GM12878 (cell line): ENCODE results near the gene GPR146. TPM values are rescaled to one million over a fixed set of nuclear protein-coding genes. Genes with fewer than 3 reads are reported as not detected.

Experiments used
- ATAC-seq: fragments of 200-7000 bp; cut with Tn5 transposase; 3 replicates; pipeline ENCODE4 v1.9.1; 2020; ENCODE audit warnings: mild to moderate bottlenecking, moderate library complexity
- BruUV-seq: library from RNA; stranded (reverse); fragments of 400-500 nt; replicated peaks from 2 replicates; lab custom pipeline; 2021; lab: Mats Ljungman, UMichigan
- CTCF ChIA-PET: fragments of 300-600 bp; sonication (Branson Sonifier 250); formaldehyde crosslinking; extraction: SDS; loops from one replicate; lab custom pipeline; 2021; ENCODE audit warnings: inconsistent platforms; lab: Yijun Ruan, JAX
- POLR2A ChIA-PET: fragments of 350-600 bp; formaldehyde crosslinking; extraction: SDS; loops from one replicate; lab custom pipeline; 2021; ENCODE audit warnings: inconsistent platforms; lab: Charles Lee
- RAD21 ChIA-PET: fragments of 300-600 bp; sonication (Branson Sonifier 250); formaldehyde crosslinking; loops from one replicate; lab custom pipeline; 2023; ENCODE audit warnings: antibody characterized with exemption; ENCODE audit not compliant: unreplicated experiment; lab: Charles Lee
- SMC1A ChIA-PET: fragments of 300-600 bp; sonication (Branson Sonifier 250); formaldehyde crosslinking; loops from one replicate; lab custom pipeline; 2023; ENCODE audit not compliant: unreplicated experiment, uncharacterized antibody; lab: Charles Lee
- DNase-seq: peaks from one replicate; pipeline ENCODE4 v3.0.0-alpha.2; 2011; ENCODE audit warnings: low read depth, low spot score
- FAIRE-seq: peaks from 3 replicates; lab custom pipeline; 2011; peaks lifted over from hg19 to GRCh38; lab: Jason Lieb, UNC
- H2AFZ ChIP-seq: 2 replicates; pipeline ENCODE4 v1.6.0; 2011; ENCODE audit warnings: low read depth, low read length, control low read depth; ENCODE audit not compliant: control insufficient read depth
- H3K27ac ChIP-seq: 2 replicates; pipeline ENCODE4 v1.5.1; 2011; ENCODE audit warnings: control low read depth; ENCODE audit not compliant: control insufficient read depth, insufficient read depth
- H3K27me3 ChIP-seq, 2 experiments: replicated peaks in 1 of 2; 2 replicates each; pipeline versions ENCODE4 v1.6.0 to v1.6.1; 2011; ENCODE audit warnings: low read length in 1 of 2; ENCODE audit not compliant: control insufficient read depth in 2 of 2, insufficient read depth in 2 of 2
- H3K36me3 ChIP-seq, 2 experiments: 2 replicates each; pipeline ENCODE4 v1.5.1; 2011; ENCODE audit warnings: low read length in 1 of 2; ENCODE audit not compliant: control insufficient read depth in 2 of 2, insufficient read depth in 2 of 2
- H3K4me1 ChIP-seq: 2 replicates; pipeline ENCODE4 v1.6.1; 2011; ENCODE audit warnings: mild to moderate bottlenecking, low read length, moderate library complexity, mixed read lengths; ENCODE audit not compliant: control insufficient read depth, insufficient read depth
- H3K4me2 ChIP-seq: 2 replicates; pipeline ENCODE4 v1.6.0; 2011; ENCODE audit warnings: control low read depth; ENCODE audit not compliant: control insufficient read depth, insufficient read depth
- H3K4me3 ChIP-seq: fragments of 200-600 bp; sonication (generic); 2 replicates; pipeline ENCODE4 v1.5.1; 2016
- H3K79me2 ChIP-seq: 2 replicates; pipeline ENCODE4 v1.6.0; 2011; ENCODE audit warnings: low read length; ENCODE audit not compliant: control insufficient read depth, insufficient read depth
- H3K9ac ChIP-seq: 2 replicates; pipeline ENCODE4 v1.8.0; 2011; ENCODE audit warnings: low read length, control low read depth, mixed read lengths; ENCODE audit not compliant: control insufficient read depth, insufficient read depth
- H3K9me3 ChIP-seq: replicated peaks from 3 replicates; pipeline ENCODE4 v1.5.1; 2011; ENCODE audit warnings: mild to moderate bottlenecking, low read length; ENCODE audit not compliant: control insufficient read depth, insufficient read depth
- H4K20me1 ChIP-seq: 2 replicates; pipeline ENCODE4 v1.6.0; 2011; ENCODE audit not compliant: control insufficient read depth, insufficient read depth
- BACH1 ChIP-seq: fragments of 450-650 bp; IDR thresholded peaks from 2 replicates; pipeline ENCODE4 v1.6.1; 2017; ENCODE audit warnings: mild to moderate bottlenecking, borderline replicate concordance
- BRCA1 ChIP-seq: IDR thresholded peaks from 2 replicates; pipeline ENCODE4 v1.6.1; 2011; ENCODE audit warnings: low read depth, low read length, improper control_type of control experiment
- EP300 ChIP-seq, 2 experiments: fragments of 150-350 bp in 1 of 2; IDR thresholded peaks; 2 replicates each; pipeline ENCODE4 v1.6.1; 2011 to 2012; ENCODE audit warnings: low read depth in 2 of 2, low read length in 2 of 2, borderline replicate concordance in 1 of 2, improper control_type of control experiment in 1 of 2, inconsistent platforms in 1 of 2; ENCODE audit not compliant: control insufficient read depth in 1 of 2
- FOXK2 ChIP-seq: fragments of 450-650 bp; IDR thresholded peaks from 2 replicates; pipeline ENCODE4 v1.6.1; 2017; ENCODE audit warnings: mild to moderate bottlenecking, moderate library complexity
- IRF5 ChIP-seq: fragments of 450-650 bp; IDR thresholded peaks from 2 replicates; pipeline ENCODE4 v1.6.1; 2017; ENCODE audit warnings: borderline replicate concordance
- MXI1 ChIP-seq: fragments of 150-350 bp; IDR thresholded peaks from 2 replicates; pipeline ENCODE4 v1.6.1; 2011; ENCODE audit warnings: low read depth, mild to moderate bottlenecking, inconsistent platforms, low read length, improper control_type of control experiment
- NFYB ChIP-seq: IDR thresholded peaks from 2 replicates; pipeline ENCODE4 v1.6.1; 2011; ENCODE audit warnings: low read depth, mild to moderate bottlenecking, low read length, improper control_type of control experiment, moderate library complexity; ENCODE audit not compliant: insufficient read depth
- POLR2AphosphoS2 ChIP-seq: IDR thresholded peaks from 2 replicates; pipeline ENCODE4 v1.6.1; 2011; ENCODE audit warnings: low read depth, mild to moderate bottlenecking, low read length, improper control_type of control experiment, moderate library complexity
- SMAD1 ChIP-seq: fragments of 450-650 bp; IDR thresholded peaks from 2 replicates; pipeline ENCODE4 v1.6.1; 2018; ENCODE audit warnings: mild to moderate bottlenecking, low read depth; ENCODE audit not compliant: partially characterized antibody
- SREBF2 ChIP-seq: IDR thresholded peaks from 2 replicates; pipeline ENCODE4 v1.6.1; 2012; ENCODE audit warnings: mild to moderate bottlenecking, low read length
- SUPT20H ChIP-seq: IDR thresholded peaks from 2 replicates; pipeline ENCODE4 v1.6.1; 2011; ENCODE audit warnings: low read depth, mild to moderate bottlenecking, low read length, moderate library complexity, borderline replicate concordance; ENCODE audit not compliant: control insufficient read depth
- TARDBP ChIP-seq: IDR thresholded peaks from 2 replicates; pipeline ENCODE4 v1.6.1; 2016; ENCODE audit warnings: borderline replicate concordance
- ZBTB33 ChIP-seq: fragments of 450-650 bp; IDR thresholded peaks from 2 replicates; pipeline ENCODE4 v1.6.1; 2017; ENCODE audit warnings: mild to moderate bottlenecking
- ZNF217 ChIP-seq: fragments of 450-650 bp; IDR thresholded peaks from 2 replicates; pipeline ENCODE4 v1.6.1; 2017; ENCODE audit warnings: antibody characterized with exemption, mild to moderate bottlenecking
- WGBS: methylation state at CpG from one replicate; pipeline ENCODE4 v1.1.6; 2016; ENCODE audit warnings: low lambda C conversion rate; ENCODE audit not compliant: insufficient replicate concordance, insufficient coverage; ENCODE audit errors: missing lambda C conversion rate; 5-methylcytosine and 5-hydroxymethylcytosine counted together
- in situ Hi-C: fragments of 300-500 bp; cut with MboI; formaldehyde crosslinking; loops from 9 replicates; pipeline ENCODE4 v1.14.3; 2018; ENCODE audit warnings: mixed read lengths
- intact Hi-C: fragments of 100-400 bp; cut with micrococcal nuclease; formaldehyde crosslinking; loops from one replicate; pipeline ENCODE4 v1.14.2; 2022; ENCODE audit not compliant: unreplicated experiment
- polyA plus RNA-seq, 11 experiments: library from polyadenylated mRNA; depleted of rRNA in 4 of 11; unstranded in 6 of 11; stranded (reverse) in 5 of 11; fragments of >200 nt; fragmentation: Nextera tagmentation in 4 of 11; fragmentation: Illumina TruSeq in 1 of 11; extraction: Ambion mirVana in 4 of 11; extraction: Trizol in 1 of 11; gene quantifications; 1 replicate in 1 of 11; 2 replicates in 10 of 11; pipeline versions ENCODE4 v1.2.1 to v1.2.3, GENCODE V29; 2011 to 2016; ENCODE audit warnings: inconsistent platforms in 2 of 11, missing spikeins in 2 of 11, low read depth in 1 of 11
- total RNA-seq, 4 experiments: library from RNA; depleted of rRNA in 3 of 4; stranded (reverse); fragments of >200 nt in 3 of 4; fragmentation: Illumina TruSeq in 1 of 4; extraction: Trizol in 1 of 4; gene quantifications; 2 replicates each; pipeline versions ENCODE4 v1.2.1 to v1.2.3, GENCODE V29; 2013 to 2021

Gene GPR146
- total and polyA plus RNA-seq, 10 of the 15 experiments (the other 5 are each of a cell fraction or from before 2014, with no cell fraction given), result 0.19 to 12.0 (median 0.54) TPM; not detected in 2

DNA sequence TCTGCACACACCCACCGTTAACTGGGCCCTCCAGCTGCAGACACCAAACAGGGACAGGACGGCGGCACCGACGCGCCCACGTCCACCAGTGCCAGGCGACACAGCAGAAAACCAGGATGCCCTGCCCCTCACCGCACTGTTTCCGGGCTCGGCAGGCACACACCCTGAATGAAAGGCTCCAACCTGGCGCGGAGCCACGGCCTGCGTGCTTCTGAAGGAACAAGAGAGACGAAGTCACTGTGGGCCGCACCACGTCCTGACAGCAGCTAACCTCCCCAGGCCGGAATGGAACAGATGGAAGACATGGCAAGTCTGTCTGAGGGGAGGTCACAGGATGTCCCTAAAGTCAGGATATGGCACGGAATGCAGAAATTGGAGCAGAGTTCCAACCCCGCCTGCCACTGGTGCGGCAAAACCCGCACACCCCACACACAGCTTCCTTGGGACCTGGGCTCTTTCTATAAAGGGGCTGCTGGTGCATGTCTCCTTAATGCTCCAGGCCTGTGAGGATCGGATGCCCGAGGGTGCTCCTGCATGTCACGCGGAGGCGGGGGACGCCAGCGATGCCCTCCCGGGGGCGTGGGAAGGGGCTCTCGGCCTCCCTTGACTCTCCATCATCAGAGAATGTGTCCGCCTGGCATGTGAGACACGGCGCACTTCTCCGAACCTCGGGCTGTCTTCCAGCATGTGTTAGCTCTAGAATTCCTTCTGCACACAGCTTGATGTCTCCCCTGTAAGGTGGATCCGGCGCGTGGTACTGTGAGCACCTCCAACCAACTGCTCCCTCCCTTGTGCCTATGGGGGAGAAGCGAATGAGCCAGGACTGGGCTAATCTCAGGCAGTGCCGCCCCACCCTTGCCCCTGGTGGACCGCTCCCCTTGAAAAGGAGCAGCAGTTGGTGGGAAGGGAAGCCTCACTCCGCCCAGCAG lies 39.6 kb downstream of the GPR146 start (continued):
- no peak for TF ChIP-seq EP300 (IDR thresholded peaks at IDR 0.05; ENCODE audit: borderline replicate concordance in 1 of 2, control insufficient read depth in 1 of 2, low read depth in 2 of 2, low read length in 2 of 2)
- TF ChIP-seq MXI1, result no peak
- no peak for TF ChIP-seq SMAD1
- TF ChIP-seq SREBF2, result no peak
- TF ChIP-seq FOXK2, result no peak
- no peak for TF ChIP-seq BACH1
- TF ChIP-seq SUPT20H, result no peak

DNA sequence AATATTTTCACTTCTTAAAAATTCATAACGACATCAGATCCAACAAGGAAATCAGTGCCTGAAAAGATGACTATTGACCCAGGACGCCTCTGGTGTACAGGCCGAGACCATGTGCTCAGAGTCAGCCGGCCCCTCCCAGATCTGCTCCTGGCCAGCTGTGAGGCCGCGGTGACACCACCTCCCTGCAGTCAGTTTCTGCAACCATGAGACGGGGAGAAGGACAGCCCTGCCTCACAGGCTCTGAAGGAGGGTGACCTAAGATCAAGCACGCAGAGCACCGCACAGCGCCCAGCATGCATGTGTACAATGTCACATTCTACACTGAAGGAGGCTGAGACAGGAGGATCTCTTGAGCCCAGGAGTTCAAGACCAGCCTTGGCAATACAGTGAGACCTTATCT lies 40.9 kb downstream of the GPR146 start:
- TF ChIP-seq TARDBP (no peak), IRF5 (no peak), ZBTB33 (no peak), FOXK2 (no peak), ZNF217 (no peak), BRCA1 (no peak), POLR2AphosphoS2 (no peak), NFYB (no peak)
- TF ChIP-seq, all 136 proteins: peak for 0
- Histone ChIP-seq H3K27ac (no peak overlapping the region), H3K36me3 (peaks cover 0 to 4% of the 10 kb centered on the region in 2 experiments; a peak in 2 of 4 replicates), H3K4me2 (no peak overlapping the region), H3K27me3 (no peaks in the 10 kb centered on the region), H3K9ac (no peak overlapping the region), H2AFZ (no peak overlapping the region), H3K4me3 (no peak overlapping the region), H4K20me1 (no peaks in the 10 kb centered on the region), H3K4me1 (peaks cover 12% of the 10 kb centered on the region), H3K79me2 (peaks cover 3% of the 10 kb centered on the region), H3K9me3 (no peaks in the 10 kb centered on the region)
- CTCF ChIA-PET, result interaction anchor here (1.1 to 5.7 kb wide), 13 partner anchors 17 to 107 kb away, joined by 3 to 77 read pairs (median 4); partner anchors contain the start of gene ZFAND2A
- WGBS, result 98% methylated on average over 10 of the region's 10 CpGs
- FAIRE-seq (no peak), DNase-seq (no peak), ATAC-seq (no peak)
- RAD21 ChIA-PET, result interaction anchor here (1.0 to 3.7 kb wide), 10 partner anchors 9 to 92 kb away, joined by 3 to 41 read pairs (median 16); a partner anchor contains a TSS
- intact Hi-C loops, result loop anchor here (5.0 kb wide), 2 partner anchors 52 to 93 kb away; a partner anchor contains a TSS
- SMC1A ChIA-PET, result interaction anchor here (1.4 to 4.2 kb wide), 8 partner anchors 18 to 94 kb away, joined by 5 to 38 read pairs (median 13); a partner anchor contains a TSS
- in situ Hi-C loops, result no loop called here
- no TSS peak for BruUV-seq
- POLR2A ChIA-PET, result interaction anchor here (0.9 to 2.1 kb wide), 7 partner anchors 18 to 110 kb away, joined by 3 to 11 read pairs (median 7); partner anchors contain the start of genes COX19 and ZFAND2A
